Suprapubic skin (tissue), 4 donors: ENCODE results near the gene RALGDS.

Experiments
- EP300 ChIP-seq: sonication (generic); formaldehyde crosslinking; IDR thresholded peaks from one replicate; pipeline ENCODE4 v1.6.1; 2017; ENCODE audit warnings: antibody characterized with exemption
- POLR2A ChIP-seq, 2 donors: fragments of 450-650 bp; IDR thresholded peaks; one replicate each; pipeline ENCODE4 v1.6.1; 2017; ENCODE audit warnings: antibody characterized with exemption in 2 of 2, mild to moderate bottlenecking in 2 of 2, moderate library complexity in 2 of 2
- POLR2AphosphoS5 ChIP-seq, 3 donors: sonication (generic); formaldehyde crosslinking; IDR thresholded peaks; one replicate each; pipeline ENCODE4 v1.6.1; 2017; ENCODE audit warnings: antibody characterized with exemption in 3 of 3
- TF ChIP-seq, protein P1 (sequence below), 2 donors: fragments of 200-600 bp in 1 of 2; fragments of 450-650 bp in 1 of 2; sonication (generic) in 1 of 2; IDR thresholded peaks; one replicate each; pipeline ENCODE4 v1.5.1; 2016 to 2019; ENCODE audit warnings: antibody characterized with exemption in 2 of 2, mild to moderate bottlenecking in 1 of 2, moderate library complexity in 1 of 2

GRCh38 chr9:133115604-133116345 is 5.3 kb downstream of the RALGDS start:
- no peak for TF ChIP-seq POLR2A (IDR thresholded peaks at IDR 0.05)
- TF ChIP-seq, protein P1, sequence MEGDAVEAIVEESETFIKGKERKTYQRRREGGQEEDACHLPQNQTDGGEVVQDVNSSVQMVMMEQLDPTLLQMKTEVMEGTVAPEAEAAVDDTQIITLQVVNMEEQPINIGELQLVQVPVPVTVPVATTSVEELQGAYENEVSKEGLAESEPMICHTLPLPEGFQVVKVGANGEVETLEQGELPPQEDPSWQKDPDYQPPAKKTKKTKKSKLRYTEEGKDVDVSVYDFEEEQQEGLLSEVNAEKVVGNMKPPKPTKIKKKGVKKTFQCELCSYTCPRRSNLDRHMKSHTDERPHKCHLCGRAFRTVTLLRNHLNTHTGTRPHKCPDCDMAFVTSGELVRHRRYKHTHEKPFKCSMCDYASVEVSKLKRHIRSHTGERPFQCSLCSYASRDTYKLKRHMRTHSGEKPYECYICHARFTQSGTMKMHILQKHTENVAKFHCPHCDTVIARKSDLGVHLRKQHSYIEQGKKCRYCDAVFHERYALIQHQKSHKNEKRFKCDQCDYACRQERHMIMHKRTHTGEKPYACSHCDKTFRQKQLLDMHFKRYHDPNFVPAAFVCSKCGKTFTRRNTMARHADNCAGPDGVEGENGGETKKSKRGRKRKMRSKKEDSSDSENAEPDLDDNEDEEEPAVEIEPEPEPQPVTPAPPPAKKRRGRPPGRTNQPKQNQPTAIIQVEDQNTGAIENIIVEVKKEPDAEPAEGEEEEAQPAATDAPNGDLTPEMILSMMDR (IDR thresholded peaks at IDR 0.05): no peak
- TF ChIP-seq EP300: no peak
- no peak for TF ChIP-seq POLR2AphosphoS5 (IDR thresholded peaks at IDR 0.05)
